Thyroid gland (tissue), 4 donors: ENCODE measurements around the gene UBL3. TPM values are rescaled to one million over a fixed set of nuclear protein-coding genes. Genes with fewer than 3 reads are reported as not detected.

Experiments
- DNase-seq, 2 donors: peaks; one replicate each; pipeline ENCODE4 v3.0.0-alpha.2; 2019
- H3K27ac ChIP-seq, 3 donors: fragments of 200-600 bp; sonication (generic); 1 replicate in 2 of 3; 2 replicates in 1 of 3; pipeline ENCODE4 v1.5.1; 2016 to 2019; ENCODE audit warnings: mild to moderate bottlenecking in 1 of 3, moderate library complexity in 1 of 3
- H3K27me3 ChIP-seq: fragments of 200-600 bp; sonication (generic); one replicate; pipeline ENCODE4 v1.5.1; 2019
- H3K36me3 ChIP-seq, 2 donors: fragments of 200-600 bp; sonication (generic); one replicate each; pipeline ENCODE4 v1.5.1; 2016 to 2019
- H3K4me1 ChIP-seq, 2 donors: fragments of 200-600 bp; sonication (generic); one replicate each; pipeline ENCODE4 v1.5.1; 2017 to 2019
- H3K4me3 ChIP-seq, 3 donors: fragments of 200-600 bp; sonication (generic); replicated peaks in 1 of 3; 1 replicate in 2 of 3; 2 replicates in 1 of 3; pipeline ENCODE4 v1.5.1; 2016; ENCODE audit warnings: mild to moderate bottlenecking in 1 of 3
- H3K9me3 ChIP-seq: fragments of 200-600 bp; sonication (generic); one replicate; pipeline ENCODE4 v1.5.1; 2017
- CTCF ChIP-seq, 6 experiments: fragments of 200-600 bp in 3 of 6; fragments of 450-650 bp in 3 of 6; sonication (generic) in 3 of 6; IDR thresholded peaks; one replicate each; pipeline ENCODE4 v1.5.1; 2016 to 2019; ENCODE audit warnings: antibody characterized with exemption in 6 of 6, mild to moderate bottlenecking in 2 of 6, inconsistent platforms in 1 of 6, moderate library complexity in 1 of 6
- POLR2A ChIP-seq, 2 donors: fragments of 450-650 bp; IDR thresholded peaks; one replicate each; pipeline ENCODE4 v1.6.1; 2017; ENCODE audit warnings: antibody characterized with exemption in 2 of 2, mild to moderate bottlenecking in 2 of 2, moderate library complexity in 1 of 2
- WGBS, 2 donors: methylation state at CpG; one replicate each; pipeline ENCODE4 v1.1.5; 2017; 5-methylcytosine and 5-hydroxymethylcytosine counted together
- intact Hi-C: fragments of 100-400 bp; cut with DNase I; formaldehyde crosslinking; loops from one replicate; pipeline ENCODE4 v1.15.1; 2023
- total RNA-seq, 4 donors: library from RNA; depleted of rRNA; stranded (reverse); fragments of >200 nt; gene quantifications; one replicate each; pipeline ENCODE4 v1.2.3, GENCODE V29; 2016

The UBL3 gene
- total RNA-seq, 4 donors from 2014 or later = 59.0 to 79.0 (median 65.1) TPM

GRCh38 chr13:29844441-29844840 is 6.0 kb downstream of the UBL3 start:
- no peak for DNase-seq
- Histone ChIP-seq H3K36me3 (no peaks in the 10 kb centered on the region), H3K9me3 (no peaks in the 10 kb centered on the region), H3K27ac (no peak overlapping the region), H3K4me3 (no peak overlapping the region), H3K27me3 (no peaks in the 10 kb centered on the region), H3K4me1 (peaks cover 7 to 15% of the 10 kb centered on the region in 2 donors)
- WGBS, 2 donors = 96 to 100% methylated on average over 1 of the region's 1 CpG
- intact Hi-C loops = no loop called here
- TF ChIP-seq POLR2A (IDR thresholded peaks at IDR 0.05) (no peak), CTCF (IDR thresholded peaks at IDR 0.05) (no peak)

GRCh38 chr13:29840585-29840984 is 9.8 kb downstream of the UBL3 start:
- Histone ChIP-seq H3K4me1 (peaks cover 14 to 28% of the 10 kb centered on the region in 2 donors), H3K27ac (no peak overlapping the region), H3K27me3 (no peaks in the 10 kb centered on the region), H3K4me3 (no peak overlapping the region), H3K9me3 (no peaks in the 10 kb centered on the region), H3K36me3 (no peaks in the 10 kb centered on the region)
- intact Hi-C loops = no loop called here
- WGBS, 2 donors = 88 to 91% methylated on average over 3 of the region's 3 CpGs
- DNase-seq = no peak
- TF ChIP-seq POLR2A (IDR thresholded peaks at IDR 0.05) = no peak
- no peak for TF ChIP-seq CTCF (IDR thresholded peaks at IDR 0.05)

GRCh38 chr13:29835280-29836061 is 14.9 kb downstream of the UBL3 start:
- no peaks in the 10 kb centered on the region for H3K36me3 ChIP-seq
- WGBS, 2 donors = 90 to 97% methylated on average over 9 of the region's 9 CpGs
- H3K4me1 ChIP-seq = peaks cover 8 to 24% of the 10 kb centered on the region in 2 donors
- TF ChIP-seq POLR2A (IDR thresholded peaks at IDR 0.05) = no peak
- TF ChIP-seq CTCF (IDR thresholded peaks at IDR 0.05) = no peak
- DNase-seq = no peak
- H3K9me3 ChIP-seq = no peaks in the 10 kb centered on the region
- intact Hi-C loops = no loop called here
- H3K4me3 ChIP-seq = no peak overlapping the region
- H3K27ac ChIP-seq = no peak overlapping the region
- H3K27me3 ChIP-seq = no peaks in the 10 kb centered on the region

- intact Hi-C loops = no loop called here
Observed at GRCh38 chr13:29832761-29833298, 17.6 kb downstream of the UBL3 start.

More at GRCh38 chr13:29832761-29833298, 17.6 kb downstream of the UBL3 start:
- no peak for DNase-seq
- Histone ChIP-seq H3K27ac (no peak overlapping the region), H3K36me3 (no peaks in the 10 kb centered on the region), H3K4me3 (no peak overlapping the region), H3K9me3 (no peaks in the 10 kb centered on the region), H3K4me1 (peaks cover 8 to 18% of the 10 kb centered on the region in 2 donors), H3K27me3 (no peaks in the 10 kb centered on the region)
- WGBS, 2 donors = 92 to 96% methylated on average over 6 of the region's 6 CpGs
- no peak for TF ChIP-seq POLR2A (IDR thresholded peaks at IDR 0.05)
- TF ChIP-seq CTCF (IDR thresholded peaks at IDR 0.05) = no peak
